Upper lobe of left lung (tissue), 4 donors: ENCODE measurements around the gene CARMIL1.

ENCODE experiments used
- CTCF ChIP-seq, 6 experiments: fragments of 450-650 bp in 4 of 6; fragments of 200-600 bp in 2 of 6; sonication (generic) in 2 of 6; IDR thresholded peaks; one replicate each; pipeline ENCODE4 v1.5.1; 2016 to 2019; ENCODE audit warnings: antibody characterized with exemption in 6 of 6
- POLR2A ChIP-seq, 4 donors: fragments of 450-650 bp; IDR thresholded peaks; one replicate each; pipeline ENCODE4 v1.5.1; 2016 to 2017; ENCODE audit warnings: antibody characterized with exemption in 4 of 4, mild to moderate bottlenecking in 2 of 4

DNA sequence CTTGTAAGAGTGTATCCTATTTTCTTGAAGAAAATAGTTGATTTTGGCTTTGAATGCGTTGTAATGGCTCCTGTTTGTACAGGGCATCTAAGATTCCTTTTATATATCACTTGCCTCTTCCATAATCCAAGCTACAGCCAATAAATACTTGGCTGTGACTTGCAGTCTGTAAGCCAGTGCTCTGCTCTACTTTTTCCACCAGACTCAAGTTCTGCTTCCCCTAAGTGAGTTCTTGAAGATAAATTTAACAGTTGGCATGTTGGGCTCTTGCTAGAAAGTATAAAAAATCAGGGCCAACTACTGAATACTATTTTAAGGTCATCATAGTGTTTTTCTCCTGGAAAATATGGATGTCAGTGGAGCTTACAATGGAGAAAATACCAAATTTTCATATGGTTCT is 336.3 kb downstream of the CARMIL1 start:
- TF ChIP-seq CTCF (IDR thresholded peaks at IDR 0.05) (no peak), POLR2A (IDR thresholded peaks at IDR 0.05) (no peak)
